DMS 273 (cell line): ENCODE results near the gene NKD1.

ENCODE experiments used
- DNase-seq: peaks from one replicate; lab custom pipeline; 2025; ENCODE audit not compliant: unreplicated experiment; lab: John Stamatoyannopoulos, UW

NKD1 gene

DNA sequence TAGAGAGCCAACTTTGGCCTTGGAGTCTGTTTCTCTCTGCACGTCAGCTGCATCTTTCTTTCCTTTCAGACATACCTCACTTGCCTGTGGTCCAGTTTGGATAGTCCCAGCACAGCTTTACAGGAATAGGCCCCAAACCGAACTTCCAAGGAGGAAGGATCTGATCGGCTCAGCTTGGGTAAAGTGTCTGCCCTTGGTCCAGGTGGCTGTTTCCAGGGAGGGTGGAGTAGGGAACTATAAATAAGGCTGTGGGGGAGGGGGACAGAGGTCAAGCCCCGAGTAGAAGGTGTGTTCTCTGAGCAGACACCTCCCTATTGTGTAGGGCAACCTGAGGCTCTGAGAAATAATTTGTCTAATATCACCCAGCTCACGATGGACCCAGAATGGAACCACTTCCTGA lies 29.2 kb upstream of the NKD1 start:
- DNase-seq: no peak

DNA sequence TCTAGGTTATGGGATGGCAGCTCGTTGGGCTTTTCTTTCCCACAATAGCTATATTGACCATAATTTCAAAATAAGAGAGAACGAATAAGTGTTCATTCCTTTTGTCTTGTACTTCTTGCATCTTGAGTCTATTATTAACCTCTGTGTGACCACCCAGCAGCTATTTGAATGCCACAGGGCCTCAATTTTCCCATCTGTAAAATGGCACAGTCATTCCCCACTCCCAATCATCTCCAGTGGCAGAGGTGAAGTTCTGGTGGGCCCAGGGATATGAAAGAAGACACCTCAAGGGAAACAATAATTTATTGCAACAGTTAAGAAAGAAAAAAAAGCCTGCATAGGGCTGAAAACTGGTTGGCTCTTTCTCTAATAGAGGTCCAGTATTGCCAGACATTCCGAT lies 28.6 kb upstream of the NKD1 start:
- DNase-seq: no peak

DNA sequence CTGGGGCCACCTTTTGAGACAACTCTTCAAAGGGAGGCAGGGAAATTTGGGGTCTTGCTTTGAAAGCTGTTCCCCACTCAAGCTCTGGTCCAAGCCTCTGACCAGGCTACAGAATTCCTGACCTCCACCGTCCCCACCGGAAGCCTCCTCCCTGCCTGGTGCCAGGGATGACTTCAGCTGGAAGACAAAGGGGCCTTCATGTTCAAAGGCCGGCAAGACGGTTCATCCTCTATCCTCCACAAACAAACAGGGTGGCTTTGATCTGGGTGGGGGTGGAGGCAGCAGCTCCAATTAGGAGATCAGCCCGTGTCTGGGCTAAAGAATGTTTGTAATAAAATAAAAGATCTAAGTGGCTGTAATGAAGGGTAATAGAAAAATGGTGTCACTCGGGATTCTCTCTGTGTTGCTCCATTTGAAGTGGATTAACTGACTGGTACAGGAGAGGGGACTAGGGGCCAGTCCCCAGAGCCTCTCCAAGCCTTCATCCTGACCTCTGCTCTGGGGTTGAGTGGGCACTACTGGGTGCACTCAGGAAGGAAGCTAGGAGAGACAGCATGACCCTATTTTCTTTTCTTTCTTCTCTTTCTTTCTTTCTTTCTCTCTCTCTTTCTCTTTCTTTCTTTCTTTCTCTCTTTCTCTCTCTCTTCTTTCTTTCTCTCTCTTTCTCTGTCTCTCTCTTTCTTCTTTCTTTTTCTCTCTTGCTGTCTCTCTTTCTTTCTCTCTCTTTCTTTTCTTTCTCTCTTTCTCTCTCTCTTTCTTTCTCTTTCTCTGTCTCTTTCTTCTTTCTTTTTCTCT lies 27.5 kb upstream of the NKD1 start:
- no peak for DNase-seq

DNA sequence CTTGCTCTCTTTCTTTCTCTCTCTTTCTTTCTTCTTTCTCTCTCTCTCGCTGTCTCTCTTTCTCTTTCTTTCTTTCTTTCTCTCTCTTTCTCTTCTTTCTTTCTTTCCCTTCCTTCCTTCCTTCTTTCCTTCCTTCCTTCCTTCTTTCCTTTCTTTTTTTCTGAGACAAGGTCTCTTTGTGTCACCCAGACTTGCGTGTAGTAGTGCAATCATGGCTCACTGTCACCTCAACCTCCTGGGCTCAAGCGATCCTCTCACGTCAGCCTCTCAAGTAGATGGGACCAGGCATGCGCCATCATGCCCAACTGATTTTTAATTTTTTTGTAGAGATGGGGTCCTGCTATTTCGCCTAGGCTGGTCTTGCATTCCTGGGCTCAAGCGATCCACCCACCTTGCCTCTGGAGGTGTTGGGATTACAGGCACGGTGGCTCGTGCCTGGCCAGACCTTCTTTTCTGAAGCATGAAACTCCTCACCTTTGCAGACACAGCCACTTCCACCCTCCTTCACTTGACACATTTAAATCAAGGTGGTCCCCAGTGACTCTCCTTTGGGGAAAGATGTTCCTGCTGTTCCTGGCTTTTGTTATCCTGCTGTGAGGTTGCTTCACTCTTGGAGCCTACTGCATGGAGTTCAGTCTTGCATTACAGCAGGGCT lies 26.8 kb upstream of the NKD1 start:
- no peak for DNase-seq

DNA sequence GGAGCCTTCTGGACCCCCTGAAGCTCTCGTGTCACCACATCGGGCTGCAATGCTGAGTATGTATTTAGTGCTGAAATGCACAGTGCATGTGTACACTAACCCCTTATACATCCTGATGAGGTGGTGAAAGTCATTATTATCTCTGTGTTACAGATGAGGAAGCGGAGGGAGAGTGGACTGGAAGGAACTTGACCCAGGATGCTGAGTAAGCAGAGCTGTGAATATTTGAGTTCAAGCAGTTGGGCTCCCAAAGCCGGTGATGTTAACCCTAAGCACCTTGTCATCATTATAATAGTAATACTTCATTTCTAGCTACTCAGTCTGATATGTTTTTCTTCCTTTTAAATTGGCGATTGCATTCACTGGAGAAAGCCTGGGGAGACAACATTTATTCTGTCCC lies 25.9 kb upstream of the NKD1 start:
- no peak for DNase-seq

DNA sequence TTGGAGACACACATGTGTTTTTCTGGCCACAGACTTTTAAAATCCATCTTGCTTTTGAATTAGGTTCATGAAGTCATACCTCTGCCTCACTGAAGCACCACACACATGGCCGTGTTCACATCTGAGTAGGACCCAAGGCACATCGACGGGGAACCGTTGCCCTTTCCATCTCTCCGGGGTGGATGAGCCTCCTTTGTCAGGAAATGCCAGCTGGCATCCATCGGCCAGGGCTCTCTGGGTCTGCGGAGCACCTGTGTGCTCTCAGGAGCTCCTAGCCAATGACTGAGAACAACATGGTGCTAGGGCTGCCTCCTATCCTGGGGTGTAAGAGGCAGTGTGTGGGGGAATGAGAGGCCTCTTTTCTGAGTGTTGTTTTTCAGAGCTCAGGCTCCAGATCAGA lies 24.5 kb upstream of the NKD1 start:
- DNase-seq: no peak

DNA sequence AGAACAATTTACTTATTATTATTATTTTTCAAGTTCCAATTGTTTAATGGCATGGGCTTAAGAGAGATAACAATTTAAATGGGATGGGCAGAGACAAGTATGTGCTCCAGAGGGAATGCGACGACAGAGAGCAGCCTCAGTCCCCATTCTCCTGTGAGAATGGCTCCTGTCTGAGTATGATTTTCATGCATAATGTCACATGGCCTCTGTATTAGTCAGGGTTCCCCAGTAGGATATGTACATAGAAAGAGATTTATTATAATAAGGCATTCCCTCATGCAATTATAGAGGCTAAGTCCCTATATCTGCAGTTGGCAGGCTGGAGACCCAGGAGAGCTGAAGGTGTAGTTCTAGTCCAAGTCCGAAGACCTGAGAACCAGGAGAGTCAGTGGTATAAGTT lies 22.9 kb upstream of the NKD1 start:
- no peak for DNase-seq

DNA sequence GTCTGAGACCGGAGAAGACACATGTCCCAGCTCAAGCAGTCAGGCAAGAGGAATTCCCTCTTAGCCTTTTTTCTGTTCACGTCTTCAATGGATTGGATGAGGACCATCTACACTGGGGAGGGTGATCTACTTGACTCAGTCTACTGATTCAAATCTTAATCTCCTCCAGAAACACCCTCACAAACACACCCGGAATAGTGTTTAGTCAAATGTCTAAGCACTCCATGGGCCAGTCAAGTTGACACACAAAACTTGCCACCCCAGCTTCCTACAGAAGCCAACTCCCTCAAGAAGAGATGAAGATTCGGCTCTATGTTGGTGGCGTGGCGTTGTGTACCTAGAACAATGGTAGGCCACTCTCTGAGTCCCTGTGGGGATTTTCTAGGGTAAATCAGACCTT lies 22.5 kb upstream of the NKD1 start:
- DNase-seq: no peak

DNA sequence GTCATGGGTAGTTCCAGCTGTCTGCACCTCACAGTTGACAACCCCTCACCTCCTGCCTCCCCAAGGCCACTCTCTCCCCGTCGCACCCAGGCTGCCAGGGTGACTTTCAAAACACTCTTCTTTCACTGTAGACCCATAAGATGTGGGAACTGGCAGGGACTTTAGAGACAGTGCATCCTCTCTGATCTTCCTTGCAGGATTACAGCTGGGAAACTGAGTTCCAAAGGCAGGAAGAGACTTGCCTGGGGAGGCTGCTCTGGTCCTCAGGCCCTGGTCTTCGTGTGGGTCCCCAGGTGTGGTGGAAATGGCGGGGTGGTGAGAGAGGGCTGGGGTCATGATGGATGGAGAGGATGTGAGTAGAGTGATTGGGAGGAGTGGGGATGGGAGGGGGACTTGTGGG lies 21.9 kb upstream of the NKD1 start:
- DNase-seq: no peak

DNA sequence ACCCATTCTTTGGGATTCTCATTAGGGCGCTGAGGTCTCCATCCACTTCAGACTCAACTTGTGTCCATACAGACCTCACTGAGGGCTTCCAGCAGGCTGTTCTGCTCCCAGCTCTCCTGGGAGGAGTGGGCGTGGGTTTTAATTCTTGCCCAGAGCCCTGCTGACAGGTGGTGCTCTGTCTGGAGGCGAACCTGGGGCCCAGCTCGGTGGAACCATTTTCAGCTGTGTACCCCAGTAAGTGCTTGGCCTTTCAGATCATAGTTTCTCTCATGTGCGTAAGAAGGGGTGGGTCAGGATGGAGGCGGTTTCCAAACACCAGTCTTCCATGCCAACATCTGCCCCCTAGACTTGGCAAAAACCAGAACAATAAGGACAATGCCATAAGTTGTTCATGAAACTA lies 21.4 kb upstream of the NKD1 start:
- no peak for DNase-seq

DNA sequence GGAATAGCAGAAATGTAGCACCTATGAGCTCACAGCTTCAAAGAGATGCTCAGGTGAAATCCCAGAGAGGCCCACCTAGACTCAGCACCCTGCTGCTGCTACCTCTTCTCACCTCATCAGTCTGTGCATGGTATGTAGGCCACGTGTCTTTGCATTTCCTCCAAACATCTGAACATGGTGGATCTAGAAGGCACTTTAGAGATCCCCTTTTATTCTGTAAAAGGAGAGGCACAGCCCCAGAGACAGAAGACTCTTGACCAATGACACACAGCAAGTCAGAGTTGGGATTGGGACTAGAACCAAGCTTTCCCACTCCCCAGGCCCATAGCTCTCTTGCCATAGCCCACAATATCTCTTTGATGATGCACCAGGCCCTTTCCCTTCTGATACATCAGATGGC lies 19.4 kb upstream of the NKD1 start:
- no peak for DNase-seq

DNA sequence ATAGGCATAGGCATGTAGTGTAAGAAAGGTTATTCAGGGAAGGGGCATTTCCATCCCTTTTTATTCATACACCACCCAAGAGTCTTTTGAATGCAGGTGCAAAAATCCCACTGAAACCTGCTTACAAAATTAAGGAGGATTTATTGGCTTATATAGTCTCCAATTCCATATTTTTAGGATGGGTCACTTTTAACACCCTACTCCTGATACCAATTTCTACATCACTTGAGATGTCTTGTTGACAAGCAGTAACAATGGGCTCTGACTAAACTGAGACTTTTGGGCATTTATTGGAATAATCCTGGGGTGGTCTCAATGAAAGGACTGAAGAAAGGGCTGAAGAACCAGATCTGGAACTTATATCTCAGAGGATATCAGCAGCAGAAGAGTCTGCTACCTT lies 18.9 kb upstream of the NKD1 start:
- no peak for DNase-seq

DNA sequence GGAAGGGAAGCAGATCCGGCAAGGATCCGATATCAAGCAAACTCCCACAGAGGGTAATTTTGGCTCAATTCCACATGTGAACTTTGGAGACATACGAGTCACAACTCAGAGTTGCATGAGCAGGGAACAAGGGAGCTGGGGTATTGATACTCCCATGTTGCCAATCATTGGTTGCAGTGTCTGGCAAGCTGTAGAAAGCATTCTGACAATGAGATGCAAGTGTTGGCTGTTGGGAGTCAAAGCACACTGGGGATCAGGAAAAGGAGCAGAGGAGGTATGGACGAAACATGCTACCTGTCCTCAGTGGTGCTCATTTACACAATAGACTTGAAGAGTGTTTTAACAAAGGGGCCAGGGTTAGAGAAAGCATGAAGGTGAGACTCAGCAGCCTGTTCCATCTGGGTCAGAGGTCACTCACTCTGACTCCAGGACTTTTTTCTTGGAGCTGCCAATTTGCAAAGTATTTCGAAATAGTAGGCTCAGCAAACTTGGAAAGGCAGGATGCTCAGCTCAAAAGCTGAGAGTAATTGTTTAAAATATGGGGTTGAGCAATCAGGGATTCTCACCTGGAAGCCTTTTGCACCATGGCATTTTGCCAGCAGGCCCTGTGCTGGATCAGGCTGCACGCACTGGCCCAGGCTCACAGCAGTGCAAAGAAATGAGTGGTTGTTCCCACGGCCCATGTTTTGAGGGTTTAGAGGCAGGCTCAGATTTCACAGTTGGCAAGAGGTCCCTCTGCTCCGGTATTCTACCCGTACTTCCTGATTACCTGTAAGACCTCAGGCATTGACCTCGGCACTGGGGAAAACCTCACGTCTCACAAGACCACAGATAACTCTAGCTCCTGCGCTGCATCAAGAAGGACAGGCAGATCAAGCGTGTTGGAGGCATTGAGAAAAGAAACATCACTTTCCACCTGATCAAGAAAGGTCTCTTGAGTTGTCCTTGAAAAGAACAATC lies 17.6 kb upstream of the NKD1 start:
- DNase-seq: no peak

DNA sequence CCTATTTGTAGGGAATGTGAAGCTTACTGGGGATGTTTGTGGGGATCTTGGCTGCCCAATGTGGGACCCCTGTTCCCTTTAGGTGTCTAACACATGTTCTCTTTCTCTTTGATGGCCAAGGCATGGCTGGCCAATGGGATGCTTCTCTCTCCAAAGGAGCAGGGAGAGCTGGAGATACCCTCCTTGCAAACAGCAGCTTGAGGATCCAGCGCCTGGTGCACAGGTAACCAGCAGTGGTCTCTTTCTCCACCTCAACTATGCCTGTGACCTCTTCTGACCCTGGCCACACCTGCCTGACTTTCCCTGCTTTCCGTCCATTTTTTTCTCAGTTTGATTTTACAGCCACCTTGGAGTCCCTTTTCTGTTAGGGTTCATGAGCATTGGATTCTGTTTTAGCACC lies 16.8 kb upstream of the NKD1 start:
- no peak for DNase-seq

DNA sequence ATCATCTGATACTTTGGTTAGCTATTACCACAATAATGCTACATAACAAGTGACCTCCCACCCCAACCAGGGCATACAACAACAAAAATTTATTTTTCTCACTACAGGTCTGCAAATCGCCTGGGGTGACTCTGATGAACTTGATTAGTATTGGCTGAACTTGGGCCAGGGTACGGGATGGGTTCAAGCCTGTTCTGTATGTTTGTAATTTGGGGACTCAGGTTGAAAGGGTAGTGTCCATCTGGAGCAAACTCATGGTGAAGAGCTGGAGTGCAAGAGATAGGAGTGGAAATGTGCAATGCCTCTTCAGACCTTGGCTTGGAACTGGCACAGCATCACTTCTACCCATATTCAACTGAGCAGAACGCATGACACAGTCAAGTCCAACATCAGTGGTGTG lies 16.3 kb upstream of the NKD1 start:
- no peak for DNase-seq

DNA sequence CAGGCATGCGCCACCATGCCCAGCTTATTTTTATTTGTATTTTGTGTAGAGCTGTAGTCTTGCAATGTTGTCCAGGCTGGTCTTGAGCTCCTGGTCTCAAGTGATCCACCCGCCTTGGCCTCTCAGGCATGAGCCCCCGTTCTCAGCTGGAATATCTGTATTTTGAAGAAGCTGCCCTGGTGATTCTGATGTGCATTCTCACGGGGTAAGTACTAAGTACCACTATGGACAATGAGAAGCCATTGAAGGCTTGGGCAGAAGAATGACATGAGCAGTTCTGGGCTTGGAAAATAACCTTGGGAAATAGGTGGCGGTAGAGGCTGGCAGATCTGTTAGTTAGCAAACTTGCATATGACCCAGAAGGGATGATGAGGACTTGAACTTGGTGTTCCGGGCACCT lies 15.6 kb upstream of the NKD1 start:
- no peak for DNase-seq

DNA sequence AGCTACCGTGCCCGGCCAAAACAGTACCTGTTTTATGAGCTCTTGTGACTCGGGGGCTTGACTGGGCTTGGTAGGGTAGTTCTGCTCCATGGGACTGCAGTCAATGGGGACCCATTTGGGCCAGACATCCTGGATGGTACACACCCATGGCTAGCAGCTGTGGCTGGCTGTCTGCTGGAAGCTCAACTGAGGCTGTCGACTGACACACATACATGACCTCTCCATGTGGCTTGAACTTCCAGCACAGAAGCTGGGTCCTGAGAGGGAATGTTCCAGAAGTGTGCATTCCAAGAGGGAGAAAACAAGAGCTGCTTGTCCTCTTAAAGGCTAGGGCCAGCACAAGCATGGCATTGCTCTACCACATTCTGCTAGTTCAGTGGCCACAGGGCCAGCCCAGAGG lies 14.9 kb upstream of the NKD1 start:
- DNase-seq: no peak

DNA sequence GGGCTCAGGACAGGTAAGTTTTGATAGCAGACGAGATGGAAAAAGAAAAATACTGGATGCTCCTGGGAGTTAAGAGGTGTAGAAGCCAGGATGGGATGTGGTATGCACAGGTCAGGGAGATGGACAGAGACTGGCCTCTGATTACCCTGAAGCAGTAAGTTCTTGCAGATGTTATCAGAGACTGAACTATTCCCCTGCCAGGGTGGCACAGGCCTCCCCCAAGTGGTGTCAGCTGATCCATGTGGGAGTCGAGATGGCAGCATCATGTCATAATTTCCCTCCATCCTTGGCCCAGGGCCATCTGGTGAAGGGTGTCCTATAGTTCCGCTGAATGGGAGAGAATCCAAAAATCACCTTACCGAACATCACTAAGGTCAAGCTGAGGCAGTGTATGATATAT lies 14.1 kb upstream of the NKD1 start:
- DNase-seq: no peak

DNA sequence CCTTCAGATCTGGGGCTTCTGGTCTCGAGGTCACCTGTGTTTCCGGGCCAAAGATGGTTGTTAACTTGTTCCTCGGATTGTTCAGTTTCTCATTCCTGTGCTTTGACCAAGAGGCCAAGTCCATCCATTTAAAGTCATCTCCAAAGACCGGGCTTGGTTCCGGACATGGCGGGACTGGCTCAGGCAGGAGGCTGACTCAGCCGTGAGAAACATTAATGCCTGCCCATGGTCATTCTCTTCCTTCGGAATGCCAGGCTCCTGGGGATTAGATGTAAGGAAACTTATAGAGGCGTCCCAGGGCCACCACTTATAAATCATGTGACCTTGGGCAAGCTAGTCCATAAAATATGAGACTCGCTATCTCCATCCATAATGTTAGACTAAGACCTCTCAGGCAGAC lies 13.6 kb upstream of the NKD1 start:
- no peak for DNase-seq

DNA sequence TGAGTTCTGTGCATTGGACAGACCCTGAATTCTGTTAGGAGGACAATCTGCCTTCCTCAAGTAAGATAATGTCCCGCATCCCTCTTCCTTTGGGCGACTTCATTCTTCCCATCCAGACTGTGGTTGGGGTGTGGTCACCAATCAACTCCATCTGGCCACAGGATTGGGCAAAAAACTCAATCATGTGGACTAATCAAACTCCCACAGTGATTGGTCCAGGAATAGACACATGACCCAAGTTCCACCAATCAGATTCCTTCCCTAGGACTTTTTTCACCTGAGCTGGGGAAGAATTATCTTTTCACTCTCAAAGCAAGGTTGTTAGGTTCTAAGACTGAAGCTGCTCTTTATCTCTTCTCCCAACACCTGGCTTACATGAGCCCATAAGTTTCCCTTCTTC lies 13.2 kb upstream of the NKD1 start:
- no peak for DNase-seq

DNA sequence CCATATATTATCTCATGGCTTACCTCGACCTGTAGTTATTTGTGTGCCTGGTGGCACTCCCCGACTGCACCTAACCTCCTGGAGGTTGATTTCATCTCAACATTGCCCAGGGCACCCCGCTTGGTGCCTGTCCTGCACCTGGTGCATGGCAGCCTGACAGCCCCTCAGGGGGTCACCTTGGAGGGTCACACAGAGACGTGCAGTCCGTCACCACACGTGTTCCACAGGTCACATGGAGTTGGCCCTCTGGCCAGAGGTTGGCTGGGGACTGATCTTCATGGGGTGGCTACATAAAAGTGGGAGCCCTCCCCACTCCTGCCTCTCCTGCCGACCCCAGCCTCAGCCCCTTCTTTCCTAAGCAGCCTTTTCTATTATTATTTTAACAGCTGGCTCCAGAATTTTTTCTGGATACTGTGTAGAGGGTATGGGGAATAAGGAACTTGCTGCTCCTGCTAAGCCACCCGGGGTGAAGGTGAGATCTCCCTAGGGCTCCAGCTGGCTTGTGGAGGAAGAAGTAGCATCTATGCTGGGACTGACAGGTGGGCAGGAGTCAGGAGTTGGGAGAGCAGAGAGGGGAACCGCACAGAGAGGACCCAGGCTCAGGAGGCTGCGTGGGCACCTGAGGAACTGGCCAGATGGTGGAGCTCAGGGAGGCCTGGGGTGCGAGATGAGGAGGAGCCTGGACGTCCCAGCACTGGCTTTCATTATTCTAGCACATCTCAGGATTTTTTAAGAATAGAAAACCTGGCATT lies 12.5 kb upstream of the NKD1 start:
- DNase-seq: no peak
